AG04449 (cell line): ENCODE measurements around the gene ZNF667.
A peak's percentile ranks its signal among the peaks of the same experiment; 100 is the strongest.

ENCODE experiments used
- CTCF ChIA-PET: fragments of 350-600 bp; formaldehyde crosslinking; extraction: SDS; loops from one replicate; lab custom pipeline; 2021; ENCODE audit warnings: antibody characterized with exemption; lab: Yijun Ruan, JAX
- POLR2A ChIA-PET: fragments of 400-600, 350-600 bp; formaldehyde crosslinking; extraction: SDS; loops from one replicate; lab custom pipeline; 2020; ENCODE audit warnings: antibody characterized with exemption, inconsistent platforms; lab: Yijun Ruan, JAX
- DNase-seq: peaks from one replicate; pipeline ENCODE4 v3.0.0-alpha.2; 2010; ENCODE audit warnings: low read depth, low spot score
- H3K4me3 ChIP-seq: 2 replicates; pipeline ENCODE4 v1.5.1; 2011; ENCODE audit warnings: low read depth, mild to moderate bottlenecking, control low read depth, low read length
- TF ChIP-seq, protein P1 (sequence below): IDR thresholded peaks from one replicate; pipeline ENCODE4 v1.5.1; 2011; ENCODE audit warnings: mild to moderate bottlenecking, moderate library complexity, low read length, control low read depth, inconsistent platforms; ENCODE audit not compliant: insufficient read depth; ENCODE audit errors: missing control alignments

The ZNF667 gene

DNA sequence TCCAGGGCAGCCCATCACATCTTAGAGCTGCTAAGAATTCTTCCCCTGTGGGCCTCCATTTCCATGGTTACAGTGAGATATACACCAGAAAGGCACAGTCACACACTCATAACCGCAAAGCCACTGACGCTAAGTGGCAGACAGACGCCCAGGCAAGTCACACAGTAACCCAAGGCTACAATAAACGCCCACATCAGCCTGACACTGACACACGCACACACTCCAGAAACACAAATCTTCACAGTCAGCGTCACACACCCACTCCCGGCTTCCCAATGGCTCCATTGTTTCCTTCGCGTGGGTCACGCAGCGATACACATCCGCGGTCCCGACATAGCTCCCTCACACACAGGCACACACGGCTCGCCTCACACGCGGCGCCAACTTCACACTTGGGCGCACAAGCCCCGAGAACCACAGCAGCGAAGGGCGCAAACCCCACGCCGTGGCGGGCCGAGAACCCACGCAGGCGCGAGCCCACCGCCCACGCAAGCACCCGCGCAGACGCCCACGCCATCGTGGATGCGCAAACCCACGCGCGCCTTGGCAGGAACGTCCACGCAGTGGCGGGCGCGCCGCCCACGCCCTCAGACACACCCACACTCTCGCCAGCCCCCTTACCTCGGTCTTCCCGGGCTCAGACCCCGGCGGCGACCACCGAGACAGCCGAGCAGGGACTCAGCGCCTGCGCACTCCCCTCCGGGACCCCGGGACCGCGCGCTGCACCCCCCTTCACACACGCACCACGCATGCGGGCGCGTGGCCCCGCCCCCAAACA, at the start of gene ZNF667:
ZNF667 (minus strand) TSS at position 695 of the 778 bp plus-strand sequence. CDS start 14,975 bp downstream, outside the sequence.
- H3K4me3 ChIP-seq: peak within 1 kb of the TSS; percentile 94
- POLR2A ChIA-PET: interaction anchor here (0.8 kb wide), 1 partner anchor 11 kb away, joined by 3 read pairs; no protein-coding TSS in a partner anchor
- CTCF ChIA-PET: no interaction called here
- TF ChIP-seq, protein P1, sequence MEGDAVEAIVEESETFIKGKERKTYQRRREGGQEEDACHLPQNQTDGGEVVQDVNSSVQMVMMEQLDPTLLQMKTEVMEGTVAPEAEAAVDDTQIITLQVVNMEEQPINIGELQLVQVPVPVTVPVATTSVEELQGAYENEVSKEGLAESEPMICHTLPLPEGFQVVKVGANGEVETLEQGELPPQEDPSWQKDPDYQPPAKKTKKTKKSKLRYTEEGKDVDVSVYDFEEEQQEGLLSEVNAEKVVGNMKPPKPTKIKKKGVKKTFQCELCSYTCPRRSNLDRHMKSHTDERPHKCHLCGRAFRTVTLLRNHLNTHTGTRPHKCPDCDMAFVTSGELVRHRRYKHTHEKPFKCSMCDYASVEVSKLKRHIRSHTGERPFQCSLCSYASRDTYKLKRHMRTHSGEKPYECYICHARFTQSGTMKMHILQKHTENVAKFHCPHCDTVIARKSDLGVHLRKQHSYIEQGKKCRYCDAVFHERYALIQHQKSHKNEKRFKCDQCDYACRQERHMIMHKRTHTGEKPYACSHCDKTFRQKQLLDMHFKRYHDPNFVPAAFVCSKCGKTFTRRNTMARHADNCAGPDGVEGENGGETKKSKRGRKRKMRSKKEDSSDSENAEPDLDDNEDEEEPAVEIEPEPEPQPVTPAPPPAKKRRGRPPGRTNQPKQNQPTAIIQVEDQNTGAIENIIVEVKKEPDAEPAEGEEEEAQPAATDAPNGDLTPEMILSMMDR: no peak
- DNase-seq: peak; percentile 3

DNA sequence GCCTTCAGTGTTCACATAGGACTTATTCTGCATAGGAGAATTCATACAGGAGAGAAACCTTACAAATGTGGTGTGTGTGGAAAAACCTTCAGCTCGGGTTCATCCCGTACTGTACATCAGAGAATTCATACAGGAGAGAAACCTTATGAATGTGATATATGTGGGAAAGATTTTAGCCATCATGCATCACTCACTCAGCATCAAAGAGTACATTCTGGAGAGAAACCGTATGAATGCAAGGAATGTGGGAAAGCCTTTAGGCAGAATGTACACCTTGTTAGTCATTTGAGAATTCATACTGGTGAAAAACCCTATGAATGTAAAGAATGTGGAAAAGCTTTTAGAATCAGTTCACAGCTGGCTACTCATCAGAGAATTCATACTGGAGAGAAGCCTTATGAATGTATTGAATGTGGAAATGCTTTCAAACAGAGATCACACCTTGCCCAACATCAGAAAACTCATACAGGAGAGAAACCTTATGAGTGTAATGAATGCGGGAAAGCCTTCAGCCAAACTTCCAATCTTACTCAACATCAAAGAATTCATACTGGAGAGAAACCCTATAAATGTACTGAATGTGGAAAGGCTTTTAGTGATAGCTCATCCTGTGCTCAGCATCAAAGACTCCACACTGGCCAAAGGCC, 48.2 kb upstream of the ZNF667 start:
- CTCF ChIA-PET: no interaction called here
- POLR2A ChIA-PET: no interaction called here
- no peak for DNase-seq
- TF ChIP-seq, protein P1: no peak
- no peak overlapping the region for H3K4me3 ChIP-seq

DNA sequence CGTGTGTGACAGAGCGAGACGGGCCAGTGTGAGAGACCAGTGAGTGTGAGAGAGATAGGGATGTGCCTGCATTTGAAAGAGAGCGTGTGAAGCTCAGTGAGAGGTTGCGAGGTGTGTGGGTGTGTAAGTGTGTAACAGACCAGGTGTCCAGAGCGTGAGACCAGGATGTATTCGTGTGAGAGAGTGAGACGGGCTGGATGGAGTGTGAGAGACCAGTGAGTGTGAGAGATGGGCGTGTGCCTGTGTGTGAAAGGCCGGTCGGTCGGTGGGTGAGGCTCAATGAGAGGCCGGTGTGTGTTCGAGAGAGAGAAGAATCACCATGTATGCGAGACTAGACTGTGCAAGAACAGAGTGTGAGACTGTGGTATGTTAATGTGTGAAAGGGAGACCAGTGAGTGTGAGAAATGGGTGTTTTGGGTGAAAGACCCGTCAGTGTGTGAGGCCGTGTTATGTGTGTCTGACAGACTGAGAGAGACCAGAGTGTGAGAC, 31.2 kb upstream of the ZNF667 start:
- peak overlapping the region; percentile 84 for H3K4me3 ChIP-seq
- CTCF ChIA-PET: no interaction called here
- TF ChIP-seq, protein P1: no peak
- DNase-seq: no peak
- POLR2A ChIA-PET: interaction anchor here (0.6 kb wide), 1 partner anchor 76 kb away, joined by 3 read pairs; no protein-coding TSS in a partner anchor

DNA sequence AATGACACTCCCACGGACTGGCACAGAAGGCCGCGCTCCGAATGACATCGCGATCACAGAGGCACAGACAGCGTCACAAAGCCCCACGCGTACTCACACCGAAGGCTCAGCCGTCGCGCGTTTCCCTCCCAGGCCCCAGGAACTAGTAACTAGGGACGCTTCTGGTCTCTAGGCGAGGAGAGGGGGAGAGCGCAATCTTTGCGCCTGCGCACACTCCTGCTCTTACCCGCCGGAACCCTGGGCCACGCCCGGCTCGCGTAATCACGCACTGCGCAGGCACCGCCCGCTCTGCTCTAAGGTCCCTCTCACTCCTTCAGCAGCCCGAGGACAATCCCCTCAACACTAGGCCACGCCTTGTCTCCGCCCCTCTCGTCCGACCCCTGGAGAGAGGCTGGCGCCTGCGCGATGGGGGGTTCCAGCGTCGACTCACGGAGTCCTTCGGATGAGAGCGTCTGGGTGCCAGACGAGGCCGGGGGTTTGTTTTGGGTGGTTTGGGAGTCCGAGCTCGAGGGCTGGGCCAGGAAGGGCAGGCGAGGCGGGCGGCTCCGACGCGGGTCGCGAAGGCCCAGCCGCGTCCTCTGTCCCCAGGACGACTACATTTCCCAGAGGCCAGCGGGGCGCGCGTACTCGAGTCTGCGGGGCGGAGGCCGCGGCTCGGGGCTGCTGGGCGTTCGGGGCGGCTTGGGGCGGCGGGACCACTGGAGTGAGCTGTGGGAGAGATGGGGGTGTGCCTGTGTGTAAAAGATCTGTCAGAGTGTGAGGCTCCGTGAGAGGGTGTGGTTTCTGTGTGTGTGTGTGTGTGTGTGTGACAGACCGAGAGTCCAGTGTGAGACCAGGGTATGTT, 30.5 kb upstream of the ZNF667 start, which contains the start of gene ZNF471:
ZNF471 (plus strand) TSS at position 410 of the 844 bp plus-strand sequence. CDS start 3,717 bp downstream, outside the sequence.
- peak within 1 kb of the TSS; percentile 84 for H3K4me3 ChIP-seq
- ChIA-PET POLR2A (no interaction called here), CTCF (no interaction called here)
- DNase-seq: peak; percentile 87
- TF ChIP-seq, protein P1: no peak

DNA sequence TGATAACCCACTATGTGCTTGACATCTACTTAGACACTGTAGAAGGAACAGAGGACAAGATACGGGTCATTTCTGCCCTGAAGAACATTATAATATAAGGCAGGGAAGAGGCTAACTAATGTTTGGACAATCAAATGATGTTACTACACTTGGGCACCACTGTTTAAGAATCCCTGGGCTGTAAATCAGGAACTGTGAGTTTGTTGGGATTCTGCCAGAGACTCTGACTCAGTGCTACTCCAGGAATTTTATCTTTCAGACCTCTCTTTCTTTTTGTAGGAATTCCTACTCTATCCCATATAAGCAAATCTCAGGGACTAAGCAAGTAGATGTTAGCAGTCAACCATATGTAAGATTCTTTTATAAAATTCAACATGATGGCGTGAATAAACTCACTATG, 27.4 kb upstream of the ZNF667 start:
- ChIA-PET CTCF (no interaction called here), POLR2A (no interaction called here)
- DNase-seq: no peak

More for the DNA sequence above, 27.4 kb upstream of the ZNF667 start:
- TF ChIP-seq, protein P1: no peak
- no peak overlapping the region for H3K4me3 ChIP-seq
